ENCODE data around the gene CPEB2.

DNA sequence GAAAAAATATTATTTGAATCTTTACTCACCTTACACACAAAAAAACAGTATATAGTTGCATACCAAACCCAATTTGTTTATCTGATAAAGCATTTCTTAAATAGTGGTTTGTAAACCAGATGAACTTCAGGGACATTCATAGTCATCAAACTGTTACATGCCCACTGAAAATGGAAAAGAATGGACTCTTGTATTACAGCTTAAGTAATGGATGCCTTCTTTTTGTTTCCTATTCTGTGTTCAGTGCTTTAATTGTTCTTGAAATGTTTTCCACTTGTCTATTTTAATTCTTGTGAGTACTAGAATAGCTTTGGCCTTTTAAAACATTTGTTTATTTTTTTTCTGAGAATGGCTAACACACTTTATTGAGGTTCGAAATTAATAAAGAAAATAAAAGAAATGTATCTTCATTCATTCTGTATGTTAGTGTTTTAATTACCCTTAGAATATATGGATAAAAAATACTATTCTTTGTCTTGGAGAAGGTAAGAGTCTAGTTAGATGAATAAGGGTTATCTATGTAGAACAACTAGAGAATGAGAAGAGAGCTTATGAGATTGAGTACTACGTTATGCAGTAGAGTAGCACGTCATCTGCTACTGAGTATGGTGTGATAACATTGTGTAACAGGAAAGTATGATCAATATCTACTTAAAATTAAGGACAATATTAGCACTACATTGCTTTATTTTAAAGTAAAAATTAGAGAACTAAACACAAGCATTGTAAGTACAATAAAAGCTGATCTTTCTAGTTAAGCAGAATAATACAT, 9.9 kb downstream of the CPEB2 start:
- TF ChIP-seq CTCF (IDR thresholded peaks at IDR 0.05) (no peak), POLR2A (IDR thresholded peaks at IDR 0.05) (no peak)
